ENCODE results near the gene KRI1.
A peak's percentile ranks its signal among the peaks of the same experiment; 100 is the strongest.
"Not testable (repeated sequence)": the region's sequence is repeated elsewhere in the genome, so short reads cannot be mapped to it uniquely, and the experiment has no call there.

Gene KRI1

DNA sequence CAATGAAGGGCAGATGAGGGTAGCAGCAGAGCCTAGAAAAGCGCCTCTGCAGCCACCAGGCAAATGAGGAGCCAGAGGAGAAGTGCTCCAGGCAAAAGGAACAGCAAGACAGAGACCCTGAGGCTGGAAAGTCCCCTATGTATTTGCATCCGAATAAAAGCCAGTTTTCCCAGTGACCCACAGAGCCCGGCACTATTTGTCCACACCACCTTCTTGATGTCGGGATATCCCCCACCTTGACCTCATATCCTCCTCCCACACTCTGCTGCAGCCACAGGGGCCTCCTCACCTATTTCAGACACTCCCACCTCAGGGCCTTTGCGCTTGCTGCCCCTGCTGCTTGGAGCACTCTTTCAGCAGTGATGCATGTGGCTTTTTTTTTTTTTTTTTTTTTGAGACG, 15.5 kb downstream of the KRI1 start:
- DNase-seq (ENCODE audit: low read depth in 3 of 3) = no peak

DNA sequence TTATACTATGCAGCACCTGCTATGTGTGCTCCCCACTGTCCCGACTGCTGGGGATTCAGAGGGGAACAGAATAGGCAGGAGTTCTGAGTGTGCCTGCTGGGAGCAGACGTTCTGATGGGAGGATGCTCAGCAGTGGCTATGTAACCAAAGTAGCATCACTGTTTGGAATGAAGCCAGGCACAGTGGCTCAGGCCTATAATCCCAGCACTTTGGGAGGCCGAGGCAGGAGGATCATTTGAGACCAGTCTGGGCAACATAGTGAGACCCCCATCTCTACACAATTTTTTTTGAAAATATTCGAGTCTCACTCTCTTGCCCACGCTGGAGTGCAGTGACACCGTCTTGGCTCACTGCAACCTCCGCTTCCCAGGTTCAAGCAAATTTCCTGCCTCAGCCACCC, 16.1 kb downstream of the KRI1 start:
- no peak for DNase-seq (ENCODE audit: low read depth in 3 of 3)

DNA sequence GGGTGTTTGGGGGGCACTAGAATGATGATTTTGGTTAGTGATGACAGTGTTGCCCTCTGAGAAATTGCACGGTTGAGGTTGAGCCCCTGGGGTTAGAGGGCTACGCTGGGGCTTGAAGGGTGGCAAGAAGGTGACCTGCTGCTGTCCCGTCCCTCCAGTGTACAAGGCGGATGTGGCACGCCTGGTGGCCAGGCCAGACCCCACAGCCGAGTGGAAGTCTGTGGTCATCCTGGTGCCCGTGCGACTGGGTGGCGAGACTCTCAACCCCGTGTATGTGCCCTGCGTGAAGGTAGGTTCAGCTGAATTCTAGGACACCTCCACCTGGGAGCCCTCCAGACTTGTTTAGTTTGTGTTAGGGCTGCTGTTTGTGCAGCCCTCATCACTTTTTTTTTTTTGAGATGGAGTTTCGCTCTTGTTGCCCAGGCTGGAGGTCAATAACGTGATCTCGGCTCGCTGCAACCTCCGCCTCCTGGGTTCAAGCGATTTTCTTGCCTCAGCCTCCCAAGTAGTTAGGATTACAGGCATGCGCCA, 17.0 kb downstream of the KRI1 start:
- DNase-seq (ENCODE audit: low read depth in 3 of 3) = no peak

- DNase-seq (ENCODE audit: low read depth in 3 of 3) = no peak
These were observed 19.0 kb downstream of the KRI1 start for GRCh38 chr19:10546817-10547216.

DNA sequence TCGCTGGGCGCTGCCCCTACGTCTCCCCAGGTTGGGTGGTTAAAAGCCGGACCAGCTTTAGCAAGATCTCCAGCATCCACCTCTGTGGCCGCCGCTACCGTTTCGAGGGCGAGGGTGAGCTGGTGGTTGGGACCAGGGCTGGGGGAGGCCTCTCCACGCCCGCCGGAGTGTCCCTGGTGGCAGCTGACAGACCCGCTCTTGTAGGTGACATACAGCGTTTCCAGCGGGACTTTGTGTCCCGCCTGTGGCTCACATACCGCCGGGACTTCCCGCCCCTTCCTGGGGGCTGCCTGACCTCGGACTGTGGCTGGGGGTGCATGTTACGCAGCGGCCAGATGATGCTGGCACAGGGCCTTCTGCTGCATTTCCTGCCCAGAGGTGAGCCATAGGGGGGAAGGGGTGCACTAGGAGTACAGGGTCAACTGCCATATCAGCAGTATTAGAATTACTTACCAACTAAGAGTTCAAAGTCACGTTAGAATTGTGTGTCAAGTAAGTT, 21.0 kb downstream of the KRI1 start:
- DNase-seq (ENCODE audit: low read depth in 3 of 3) = no peak

GRCh38 chr19:10544242-10544752, 21.5 kb downstream of the KRI1 start:
- no peak for DNase-seq (ENCODE audit: low read depth in 3 of 3)

GRCh38 chr19:10543420-10544241, 22.2 kb downstream of the KRI1 start, which contains the start of gene ATG4D:
ATG4D (plus strand) TSS chr19:10543904; CDS start chr19:10544091, 187 bp downstream.
- peak; percentile 55 to 79 (median 62) for DNase-seq (ENCODE audit: low read depth in 3 of 3)

DNA sequence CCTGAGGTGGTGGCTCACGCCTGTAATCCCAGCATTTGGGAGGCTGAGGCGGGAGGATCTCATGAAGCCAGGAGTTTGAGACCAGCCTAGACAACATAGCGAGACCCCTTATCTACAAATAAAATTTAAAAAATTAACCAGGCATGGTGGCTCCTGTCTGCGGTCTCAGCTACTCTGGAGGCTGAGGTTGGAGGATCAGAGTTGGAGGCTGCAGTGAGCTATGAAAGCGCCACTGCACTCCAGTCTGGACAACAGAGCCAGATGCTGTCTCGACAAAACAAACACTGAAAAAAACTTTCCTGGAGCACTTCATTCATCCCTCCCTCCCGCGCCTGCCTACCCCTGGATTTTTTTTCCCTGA, 22.8 kb downstream of the KRI1 start:
- no peak for DNase-seq (ENCODE audit: low read depth in 3 of 3)

- not testable (repeated sequence) for DNase-seq (ENCODE audit: low read depth in 3 of 3)
These were observed 26.8 kb downstream of the KRI1 start for GRCh38 chr19:10539016-10539415.

GRCh38 chr19:10538204-10538983, 27.4 kb downstream of the KRI1 start:
- no peak for DNase-seq (ENCODE audit: low read depth in 3 of 3)

DNA sequence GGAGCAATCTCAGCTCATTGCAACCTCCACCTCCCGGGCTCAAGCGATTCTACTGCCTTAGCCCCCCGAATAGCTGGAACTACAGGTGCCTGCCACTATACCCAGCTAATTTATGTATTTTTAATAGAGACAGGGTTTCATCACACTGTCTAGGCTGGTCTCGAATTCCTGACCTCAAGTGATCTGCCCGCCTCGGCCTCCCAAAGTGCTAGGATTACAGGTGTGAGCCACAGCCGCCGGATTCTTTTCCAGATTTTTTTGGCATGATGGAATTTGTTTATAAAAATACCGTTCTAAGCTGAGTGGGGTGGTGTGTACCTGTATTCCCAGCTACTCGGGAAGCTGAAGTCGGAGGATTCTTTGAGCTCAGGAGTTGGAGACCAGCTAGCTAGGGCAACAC, 28.1 kb downstream of the KRI1 start:
- DNase-seq (ENCODE audit: low read depth in 3 of 3) = no peak

GRCh38 chr19:10535613-10536012, 30.2 kb downstream of the KRI1 start:
- no peak for DNase-seq (ENCODE audit: low read depth in 3 of 3)

GRCh38 chr19:10533646-10534386, 32.0 kb downstream of the KRI1 start:
- no peak for DNase-seq (ENCODE audit: low read depth in 3 of 3)

DNA sequence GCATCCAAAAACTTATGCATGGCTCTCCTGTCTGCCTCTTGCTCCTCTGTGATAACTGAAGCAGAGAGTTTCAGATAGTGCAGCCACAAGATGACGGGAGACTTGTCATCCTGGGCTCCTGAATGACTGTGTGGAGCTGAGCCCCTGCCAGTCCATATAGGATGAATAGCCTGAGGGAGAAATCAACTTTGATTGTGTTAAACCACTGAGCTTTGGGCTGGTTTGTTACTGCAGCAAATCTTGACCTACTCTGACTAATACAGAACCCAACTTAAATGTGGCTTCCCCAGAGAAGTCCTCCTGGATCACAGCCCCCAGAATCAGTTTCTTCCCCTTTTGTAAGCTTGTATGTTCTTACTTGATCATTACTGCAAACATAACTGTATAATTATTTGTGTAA, 33.4 kb downstream of the KRI1 start:
- no peak for DNase-seq (ENCODE audit: low read depth in 3 of 3)

DNA sequence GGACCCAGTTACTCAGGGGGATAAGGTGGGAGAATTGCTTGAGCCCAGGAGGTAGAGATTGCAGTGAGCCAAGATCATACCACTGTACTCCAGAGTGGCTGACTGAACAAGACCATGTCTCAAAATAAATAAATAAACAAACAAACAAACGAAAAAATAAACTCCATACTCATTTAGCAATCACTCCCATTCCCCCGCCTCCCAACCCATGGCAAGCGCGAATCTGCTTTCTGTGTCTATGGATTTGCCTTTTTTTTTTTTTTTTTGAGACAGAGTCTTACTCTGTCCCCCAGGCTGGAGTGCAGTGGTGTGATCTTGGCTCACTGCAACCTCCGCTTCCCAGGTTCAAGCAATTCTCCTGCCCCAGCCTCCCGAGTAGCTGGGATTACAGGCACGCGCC, 38.9 kb downstream of the KRI1 start:
- not testable (repeated sequence) for DNase-seq (ENCODE audit: low read depth in 3 of 3)

- no peak for DNase-seq (ENCODE audit: low read depth in 3 of 3)
These were observed 40.2 kb downstream of the KRI1 start for GRCh38 chr19:10525636-10526035.

GRCh38 chr19:10523135-10523636, 42.6 kb downstream of the KRI1 start:
- DNase-seq (ENCODE audit: low read depth in 3 of 3) = no peak

GRCh38 chr19:10521461-10522171, 44.2 kb downstream of the KRI1 start:
- DNase-seq (ENCODE audit: low read depth in 3 of 3) = no peak

DNA sequence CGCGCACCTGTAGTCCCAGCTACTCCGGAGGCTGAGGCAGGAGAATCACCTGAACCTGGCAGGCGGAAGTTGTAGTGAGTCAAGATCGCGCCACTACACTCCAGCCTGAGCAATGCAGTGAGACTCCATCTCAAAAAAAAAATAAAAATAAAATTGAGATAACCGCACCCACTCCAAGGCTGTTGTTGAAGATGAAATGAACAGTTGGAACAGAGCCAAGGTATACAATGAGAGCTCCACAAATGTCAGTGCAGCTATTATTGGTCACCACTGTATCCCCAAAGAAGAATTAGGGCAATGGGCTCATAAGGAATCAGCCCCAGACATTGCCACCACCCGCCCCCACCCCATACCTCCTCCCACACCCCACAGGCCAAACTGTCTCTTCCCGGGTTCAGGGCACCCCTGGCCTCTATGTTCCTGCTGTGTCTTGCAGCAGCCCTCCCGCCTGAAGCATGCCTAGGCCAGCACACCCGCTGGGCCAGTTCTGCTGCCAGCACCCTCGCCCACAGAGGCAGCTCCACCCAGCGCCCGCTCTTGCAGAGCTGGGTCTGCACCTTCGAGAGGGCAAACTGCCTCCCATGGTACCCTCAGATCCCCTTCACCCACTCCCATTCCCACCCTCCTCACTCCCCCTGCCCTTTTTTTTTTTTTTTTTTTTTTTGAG, 45.0 kb downstream of the KRI1 start:
- no peak for DNase-seq (ENCODE audit: low read depth in 3 of 3)

DNA sequence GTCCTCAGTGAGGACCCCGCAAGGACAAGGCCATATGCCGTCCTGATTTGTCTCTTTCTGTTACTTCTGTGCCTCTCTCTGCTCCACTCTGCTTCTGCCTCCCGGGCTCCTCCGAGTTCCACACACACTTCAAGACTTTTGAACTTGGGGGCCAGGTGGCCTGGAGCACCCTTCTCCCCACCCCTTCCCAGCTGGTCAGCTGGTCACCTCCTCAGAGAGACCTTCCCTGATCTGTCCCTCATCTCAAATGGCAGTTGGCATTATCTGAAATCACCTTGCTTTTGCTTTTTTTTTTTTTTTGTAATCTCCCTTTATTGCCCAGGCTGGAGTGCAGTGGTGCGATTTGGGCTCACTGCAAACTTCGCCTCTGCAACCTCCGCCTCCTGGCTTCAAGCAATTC, 46.4 kb downstream of the KRI1 start:
- DNase-seq (ENCODE audit: low read depth in 3 of 3) = no peak

Data from stimulated activated CD4-positive, alpha-beta T cell treated with anti-CD3 and anti-CD28 coated beads, TNF-alpha, amount 100 ng/mL, for 24 hours (primary cell).